Measurements from ENCODE around the gene PCLAF.

DNA sequence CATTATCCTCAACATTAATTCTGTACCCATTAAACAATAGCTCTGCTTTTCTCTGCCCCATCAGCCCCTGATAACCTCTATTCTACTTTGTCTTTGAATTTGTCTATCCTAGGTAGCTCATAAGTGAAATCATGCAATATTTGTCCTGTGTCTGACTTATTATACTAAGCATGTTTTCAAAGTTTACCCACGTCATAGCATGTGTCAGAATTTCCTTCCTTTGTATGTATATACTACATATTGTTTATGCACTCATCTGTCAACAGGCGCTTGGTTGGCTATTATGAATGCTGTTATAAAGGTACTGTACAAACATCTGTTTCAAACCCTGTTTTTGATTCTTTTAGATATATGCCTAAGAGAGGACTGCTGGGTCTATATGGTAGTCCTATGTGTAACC is 43.5 kb downstream of the PCLAF start:
- TF ChIP-seq, protein P1, sequence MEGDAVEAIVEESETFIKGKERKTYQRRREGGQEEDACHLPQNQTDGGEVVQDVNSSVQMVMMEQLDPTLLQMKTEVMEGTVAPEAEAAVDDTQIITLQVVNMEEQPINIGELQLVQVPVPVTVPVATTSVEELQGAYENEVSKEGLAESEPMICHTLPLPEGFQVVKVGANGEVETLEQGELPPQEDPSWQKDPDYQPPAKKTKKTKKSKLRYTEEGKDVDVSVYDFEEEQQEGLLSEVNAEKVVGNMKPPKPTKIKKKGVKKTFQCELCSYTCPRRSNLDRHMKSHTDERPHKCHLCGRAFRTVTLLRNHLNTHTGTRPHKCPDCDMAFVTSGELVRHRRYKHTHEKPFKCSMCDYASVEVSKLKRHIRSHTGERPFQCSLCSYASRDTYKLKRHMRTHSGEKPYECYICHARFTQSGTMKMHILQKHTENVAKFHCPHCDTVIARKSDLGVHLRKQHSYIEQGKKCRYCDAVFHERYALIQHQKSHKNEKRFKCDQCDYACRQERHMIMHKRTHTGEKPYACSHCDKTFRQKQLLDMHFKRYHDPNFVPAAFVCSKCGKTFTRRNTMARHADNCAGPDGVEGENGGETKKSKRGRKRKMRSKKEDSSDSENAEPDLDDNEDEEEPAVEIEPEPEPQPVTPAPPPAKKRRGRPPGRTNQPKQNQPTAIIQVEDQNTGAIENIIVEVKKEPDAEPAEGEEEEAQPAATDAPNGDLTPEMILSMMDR (IDR thresholded peaks at IDR 0.05): no peak
- TF ChIP-seq EZH2 (IDR thresholded peaks at IDR 0.05; ENCODE audit: borderline replicate concordance, insufficient read depth, low read depth, low read length, poor library complexity, severe bottlenecking): no peak

All from B cell (primary cell).